Neuron (in vitro differentiated cells): ENCODE measurements around the gene FLOT1.
"Not testable (repeated sequence)": the region's sequence is repeated elsewhere in the genome, so short reads cannot be mapped to it uniquely, and the experiment has no call there.

ENCODE experiments used
- H2AFZ ChIP-seq: one replicate; pipeline ENCODE4 v1.6.1; 2013; ENCODE audit warnings: low read depth, mild to moderate bottlenecking, inconsistent platforms, low read length, moderate library complexity
- H3K27me3 ChIP-seq: one replicate; pipeline ENCODE4 v1.6.1; 2013; ENCODE audit warnings: low read length; ENCODE audit not compliant: insufficient read depth
- H3K36me3 ChIP-seq: one replicate; pipeline ENCODE4 v1.6.1; 2013; ENCODE audit warnings: low read length; ENCODE audit not compliant: insufficient read depth
- H3K4me1 ChIP-seq: one replicate; pipeline ENCODE4 v1.6.1; 2013; ENCODE audit warnings: low read length; ENCODE audit not compliant: insufficient read depth
- H3K4me3 ChIP-seq: 2 replicates; pipeline ENCODE4 v1.5.1; 2013; ENCODE audit warnings: mild to moderate bottlenecking, low read length, moderate library complexity
- H3K9me3 ChIP-seq: one replicate; pipeline ENCODE4 v1.6.1; 2013; ENCODE audit warnings: low read length

FLOT1 gene

GRCh38 chr6:30763155-30763617 is 20.7 kb upstream of the FLOT1 start:
- Histone ChIP-seq H3K36me3 (no peaks in the 10 kb centered on the region), H3K27me3 (no peaks in the 10 kb centered on the region), H3K4me1 (peaks cover 19% of the 10 kb centered on the region), H3K4me3 (no peak overlapping the region), H3K9me3 (no peaks in the 10 kb centered on the region), H2AFZ (peak overlapping the region; percentile 58)

DNA sequence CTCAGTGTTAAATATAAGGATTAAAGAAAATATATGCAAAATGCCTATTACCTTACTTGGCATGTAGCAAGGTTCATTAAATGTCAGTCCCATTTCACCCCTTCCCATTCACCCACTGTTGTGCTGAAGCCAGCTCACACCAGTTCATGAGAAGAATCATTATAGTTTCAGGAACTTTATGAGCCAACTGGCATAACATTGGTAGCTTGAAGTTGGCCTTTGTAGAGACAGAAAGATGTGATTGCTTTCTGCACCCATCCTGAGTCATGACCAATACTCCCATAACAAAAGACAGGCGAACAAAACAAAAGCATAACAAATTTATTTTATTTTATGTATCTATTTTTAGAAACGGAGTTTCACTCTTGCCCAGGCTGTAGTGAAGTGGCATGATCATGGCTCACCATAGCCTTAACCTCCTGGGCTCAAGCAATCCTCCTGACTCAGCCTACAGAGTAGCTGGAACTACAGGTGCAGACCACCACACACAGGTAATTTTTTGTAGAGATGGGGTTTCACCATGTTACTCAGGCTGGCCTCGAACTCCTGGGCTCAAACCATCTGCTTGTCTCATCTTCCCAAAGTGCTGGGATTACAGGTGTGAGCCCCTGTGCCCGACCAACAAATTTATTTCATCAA is 19.4 kb upstream of the FLOT1 start:
- Histone ChIP-seq H3K9me3 (no peaks in the 10 kb centered on the region), H3K4me1 (peaks cover 19% of the 10 kb centered on the region), H2AFZ (no peak overlapping the region), H3K27me3 (no peaks in the 10 kb centered on the region), H3K36me3 (no peaks in the 10 kb centered on the region), H3K4me3 (no peak overlapping the region)

DNA sequence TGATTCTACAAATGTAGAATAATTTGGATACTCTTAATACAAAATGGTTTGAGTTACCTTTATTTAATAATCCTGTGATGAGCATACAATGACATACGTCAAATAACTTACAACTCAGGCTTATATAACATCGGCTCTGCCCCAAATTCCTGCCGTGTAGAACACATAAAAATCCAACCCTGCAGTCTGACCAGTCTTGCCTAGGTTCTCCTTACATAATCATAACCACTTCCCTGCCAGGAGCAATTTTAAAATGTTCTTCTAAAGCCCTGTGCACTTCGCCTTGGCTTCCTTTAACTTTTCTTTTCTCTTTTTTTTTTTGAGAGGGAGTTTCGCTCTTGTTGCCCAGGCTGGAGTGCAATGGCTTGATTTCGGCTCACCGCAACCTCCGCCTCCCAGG is 18.1 kb upstream of the FLOT1 start:
- no peak overlapping the region for H3K4me3 ChIP-seq
- no peaks in the 10 kb centered on the region for H3K36me3 ChIP-seq
- H3K4me1 ChIP-seq, result peaks cover 19% of the 10 kb centered on the region

DNA sequence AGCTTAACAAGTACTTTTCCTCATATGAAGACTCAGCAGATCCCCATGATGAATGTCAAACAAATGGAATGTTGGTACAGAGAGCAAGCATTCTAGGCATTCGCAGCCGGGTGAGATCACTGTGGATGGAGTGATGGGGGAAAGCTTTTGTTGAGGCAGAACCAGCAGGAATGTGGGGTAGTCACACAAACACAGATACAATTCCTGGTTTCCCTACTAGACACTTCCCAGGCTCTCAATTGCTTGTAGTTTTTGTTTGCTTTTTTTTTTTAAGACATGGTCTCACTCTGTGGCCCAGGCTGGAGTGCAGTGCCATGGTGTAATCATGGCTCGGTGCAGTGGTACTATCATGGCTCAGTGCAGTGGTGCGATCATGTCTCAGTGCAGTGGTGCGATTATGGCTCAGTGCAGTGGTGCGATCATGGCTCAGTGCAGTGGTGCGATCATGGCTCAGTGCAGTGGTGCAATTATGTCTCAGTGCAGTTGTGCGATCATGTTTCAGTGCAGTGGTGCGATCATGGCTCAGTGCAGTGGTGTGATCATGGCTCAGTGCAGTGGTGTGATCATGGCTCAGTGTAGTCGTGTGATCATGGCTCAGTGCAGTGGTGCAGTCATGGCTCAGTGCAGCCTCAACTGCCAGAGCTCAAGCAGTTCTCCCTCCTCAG is 17.2 kb upstream of the FLOT1 start:
- H2AFZ ChIP-seq, result no peak overlapping the region
- no peaks in the 10 kb centered on the region for H3K9me3 ChIP-seq
- peaks cover 15% of the 10 kb centered on the region for H3K4me1 ChIP-seq
- H3K36me3 ChIP-seq, result no peaks in the 10 kb centered on the region
- no peaks in the 10 kb centered on the region for H3K27me3 ChIP-seq
- no peak overlapping the region for H3K4me3 ChIP-seq

More for the DNA sequence above, 18.1 kb upstream of the FLOT1 start:
- Histone ChIP-seq H3K27me3 (no peaks in the 10 kb centered on the region), H2AFZ (no peak overlapping the region), H3K9me3 (no peaks in the 10 kb centered on the region)

DNA sequence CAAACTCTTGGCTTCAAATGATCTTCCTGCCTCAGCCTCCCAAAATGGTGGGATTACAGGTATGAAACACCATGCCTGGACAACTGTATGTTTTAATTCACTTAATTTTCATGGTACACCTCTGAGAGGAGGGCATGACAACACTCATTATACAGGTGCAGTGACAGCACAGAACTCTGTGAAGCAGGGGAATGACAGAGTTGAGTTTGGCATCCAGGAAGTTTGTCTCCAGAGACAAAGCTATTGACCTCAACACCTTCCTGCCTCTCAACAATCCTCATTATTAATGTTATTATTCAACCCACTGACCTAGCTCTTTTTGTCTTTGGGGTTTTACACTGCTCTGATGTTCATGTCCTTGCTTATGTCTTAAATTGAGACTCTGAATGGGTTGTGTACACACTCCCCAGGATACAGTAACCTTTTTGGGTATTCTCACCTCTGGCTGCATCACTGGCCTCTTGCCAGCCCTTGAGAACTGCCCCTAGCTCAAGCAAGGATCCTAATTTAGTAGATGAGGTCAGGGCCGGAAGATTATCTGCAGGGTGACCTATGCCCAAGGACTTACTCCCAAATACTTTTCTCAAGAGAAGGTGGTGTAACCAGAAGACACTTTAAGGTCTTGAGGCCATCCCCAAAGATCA is 14.9 kb upstream of the FLOT1 start:
- no peak overlapping the region for H3K4me3 ChIP-seq
- no peaks in the 10 kb centered on the region for H3K9me3 ChIP-seq
- no peaks in the 10 kb centered on the region for H3K27me3 ChIP-seq
- no peak overlapping the region for H2AFZ ChIP-seq
- H3K4me1 ChIP-seq, result no peaks in the 10 kb centered on the region
- no peaks in the 10 kb centered on the region for H3K36me3 ChIP-seq

GRCh38 chr6:30756405-30757003 is 14.0 kb upstream of the FLOT1 start:
- not testable (repeated sequence) for H3K4me1 ChIP-seq, H2AFZ ChIP-seq, H3K27me3 ChIP-seq, H3K4me3 ChIP-seq, H3K9me3 ChIP-seq, H3K36me3 ChIP-seq

DNA sequence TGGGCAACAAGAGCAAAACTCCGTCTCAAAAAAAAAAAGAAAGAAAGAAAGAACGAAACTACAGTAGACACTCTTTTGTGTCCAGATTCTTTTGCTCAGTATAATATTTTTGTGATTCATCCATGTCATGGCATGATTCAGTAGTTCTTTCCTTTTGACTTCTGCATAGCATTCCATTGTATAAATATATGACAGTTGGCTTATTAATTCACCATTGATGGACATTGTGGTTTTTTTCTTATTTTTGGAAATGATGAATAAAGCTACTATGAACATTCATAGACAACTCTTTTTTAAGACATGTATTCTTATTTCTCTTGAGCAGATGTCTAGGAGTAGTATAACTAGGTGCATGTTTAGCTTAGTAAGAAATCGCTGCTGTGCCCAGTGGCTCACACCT is 12.1 kb upstream of the FLOT1 start:
- no peak overlapping the region for H3K4me3 ChIP-seq
- H3K4me1 ChIP-seq, result no peaks in the 10 kb centered on the region
- no peaks in the 10 kb centered on the region for H3K36me3 ChIP-seq
- no peaks in the 10 kb centered on the region for H3K27me3 ChIP-seq
- H3K9me3 ChIP-seq, result no peaks in the 10 kb centered on the region
- H2AFZ ChIP-seq, result no peak overlapping the region

DNA sequence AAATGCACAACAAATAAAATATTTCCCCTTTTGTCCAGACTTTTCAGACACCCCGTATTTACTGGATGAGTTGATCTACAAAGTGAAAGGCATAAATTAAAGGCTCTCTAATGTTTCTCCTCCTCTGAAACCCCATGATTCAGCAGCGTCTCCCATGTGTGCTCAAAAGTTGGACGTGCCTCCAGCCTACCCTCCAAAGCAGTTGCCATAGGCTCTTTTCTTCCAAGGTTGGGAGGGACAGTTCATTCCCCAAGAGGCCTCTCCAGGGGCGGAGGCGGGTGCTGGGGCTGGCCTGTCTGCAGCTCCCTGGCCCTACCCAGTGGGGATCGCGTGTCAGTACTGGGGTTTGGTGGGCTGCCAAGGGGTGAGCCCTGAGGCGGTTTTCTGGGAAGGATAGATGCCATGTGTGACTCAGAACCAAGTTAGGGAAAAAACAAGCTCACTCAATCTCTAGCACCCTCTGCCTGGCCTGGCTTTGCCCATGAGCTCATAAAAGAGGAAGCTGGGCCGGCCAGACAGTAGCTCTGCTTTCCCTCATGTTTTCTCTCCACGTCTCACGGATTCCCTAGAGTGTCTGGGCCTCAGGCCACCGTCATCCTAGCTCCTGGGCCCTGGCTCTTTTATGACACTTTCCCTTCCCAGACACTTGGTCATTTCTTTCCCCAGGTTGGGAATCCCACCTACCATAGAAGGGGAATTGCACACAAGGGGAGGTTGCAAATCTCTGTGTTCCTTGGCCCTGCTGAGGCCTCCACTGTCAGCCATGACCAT is 9.9 kb upstream of the FLOT1 start:
- H3K4me3 ChIP-seq, result no peak overlapping the region
- H3K9me3 ChIP-seq, result no peaks in the 10 kb centered on the region
- H3K36me3 ChIP-seq, result no peaks in the 10 kb centered on the region
- H3K27me3 ChIP-seq, result no peaks in the 10 kb centered on the region
- H2AFZ ChIP-seq, result no peak overlapping the region
- H3K4me1 ChIP-seq, result no peaks in the 10 kb centered on the region

DNA sequence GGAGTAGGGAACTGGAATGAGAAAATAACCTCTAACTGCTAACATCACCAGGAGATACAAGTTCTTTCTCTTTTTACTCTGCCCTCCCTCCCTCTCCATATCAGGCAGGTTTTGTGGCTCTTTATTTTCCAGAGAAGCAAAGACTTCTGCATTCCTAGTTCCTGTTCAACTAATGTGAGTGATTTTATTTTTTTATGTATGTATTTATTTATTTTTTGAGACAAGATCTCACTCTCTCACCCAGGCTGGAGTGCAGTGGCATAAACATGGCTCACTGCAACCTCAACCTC is 7.8 kb upstream of the FLOT1 start:
- Histone ChIP-seq H3K36me3 (no peaks in the 10 kb centered on the region), H3K4me1 (no peaks in the 10 kb centered on the region), H2AFZ (no peak overlapping the region), H3K9me3 (no peaks in the 10 kb centered on the region), H3K27me3 (no peaks in the 10 kb centered on the region), H3K4me3 (no peak overlapping the region)

DNA sequence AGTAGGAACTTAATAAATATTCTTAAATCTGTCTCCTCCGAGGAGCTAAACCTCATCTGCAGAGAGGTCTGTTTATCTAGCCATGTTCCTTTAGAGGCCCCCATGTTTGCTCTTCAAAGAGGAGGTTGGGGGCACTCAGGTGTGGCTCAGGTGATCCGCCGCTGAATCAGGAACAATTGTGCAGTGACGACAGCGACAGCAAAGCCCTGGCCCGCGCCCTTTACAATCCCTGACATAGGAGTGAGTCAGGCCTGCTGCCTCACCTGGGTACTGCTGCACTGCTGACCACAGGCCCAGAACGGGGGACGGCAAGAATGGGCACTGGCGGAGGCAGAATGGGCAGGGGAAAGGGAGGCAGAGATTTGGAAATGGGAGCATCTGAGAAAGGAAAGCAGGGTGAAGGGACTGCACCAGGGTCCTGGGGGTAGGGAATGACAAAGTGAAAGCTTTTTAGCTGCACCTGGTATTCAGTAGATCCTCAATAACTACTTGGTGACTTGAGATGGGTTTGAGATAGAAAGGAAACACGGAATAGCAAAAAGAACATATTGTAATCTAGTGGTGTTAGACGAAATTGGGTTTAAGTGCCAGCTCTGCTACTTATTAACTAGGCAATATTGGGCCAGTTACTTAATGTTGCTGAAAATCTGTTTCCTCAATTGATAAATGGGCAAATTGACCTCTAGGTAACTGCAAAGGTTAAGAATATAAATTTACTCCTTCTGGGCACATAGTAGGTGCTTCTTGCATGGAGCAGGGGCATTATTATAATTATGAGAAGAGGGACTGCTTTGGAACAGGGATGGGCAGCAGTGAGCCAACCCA is 7.3 kb upstream of the FLOT1 start:
- Histone ChIP-seq H2AFZ (no peak overlapping the region), H3K4me1 (peaks cover 2% of the 10 kb centered on the region), H3K36me3 (no peaks in the 10 kb centered on the region), H3K4me3 (no peak overlapping the region), H3K9me3 (no peaks in the 10 kb centered on the region), H3K27me3 (no peaks in the 10 kb centered on the region)

GRCh38 chr6:30748851-30749540 is 6.5 kb upstream of the FLOT1 start:
- H3K4me1 ChIP-seq, result peaks cover 6% of the 10 kb centered on the region
- no peak overlapping the region for H3K4me3 ChIP-seq
- H3K27me3 ChIP-seq, result no peaks in the 10 kb centered on the region
- H3K9me3 ChIP-seq, result no peaks in the 10 kb centered on the region
- H3K36me3 ChIP-seq, result no peaks in the 10 kb centered on the region
- H2AFZ ChIP-seq, result no peak overlapping the region
